ENCODE results near the gene ACOT7.

DNA sequence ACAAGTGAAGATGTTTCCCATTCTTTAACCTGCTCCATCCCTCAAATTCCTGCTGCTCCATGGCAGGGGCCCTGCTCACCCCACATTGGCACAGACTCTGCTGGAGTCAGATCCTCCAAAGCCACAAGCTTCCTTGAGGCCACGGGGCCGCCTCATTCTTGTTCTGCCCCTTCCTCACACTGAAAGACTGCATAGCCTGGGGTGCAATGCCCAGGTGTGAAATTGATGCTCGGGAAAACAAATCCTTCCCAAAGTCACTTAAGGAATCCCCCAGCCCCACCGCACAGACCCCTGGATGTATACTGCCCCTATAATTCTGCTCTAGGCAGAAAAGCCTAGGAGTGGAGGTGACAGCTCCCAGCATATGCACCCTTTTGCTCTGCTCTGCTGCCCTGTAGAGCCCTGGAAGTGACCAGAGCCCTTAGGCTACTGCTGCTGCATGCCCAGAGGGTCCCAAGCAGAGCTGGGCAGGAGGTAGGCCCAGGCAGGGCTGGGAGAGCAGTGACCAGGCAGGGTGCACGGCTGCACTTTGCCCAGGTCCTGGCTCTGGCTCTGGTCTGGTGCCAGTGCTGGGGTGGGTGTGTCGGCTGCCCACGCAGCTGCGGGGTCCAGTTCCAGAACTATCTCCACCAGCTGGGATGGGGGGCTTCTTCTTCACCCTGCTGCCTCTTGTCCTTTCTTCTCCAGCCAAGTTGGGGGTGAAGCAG lies 24.5 kb upstream of the ACOT7 start:
- TF ChIP-seq, protein P1, sequence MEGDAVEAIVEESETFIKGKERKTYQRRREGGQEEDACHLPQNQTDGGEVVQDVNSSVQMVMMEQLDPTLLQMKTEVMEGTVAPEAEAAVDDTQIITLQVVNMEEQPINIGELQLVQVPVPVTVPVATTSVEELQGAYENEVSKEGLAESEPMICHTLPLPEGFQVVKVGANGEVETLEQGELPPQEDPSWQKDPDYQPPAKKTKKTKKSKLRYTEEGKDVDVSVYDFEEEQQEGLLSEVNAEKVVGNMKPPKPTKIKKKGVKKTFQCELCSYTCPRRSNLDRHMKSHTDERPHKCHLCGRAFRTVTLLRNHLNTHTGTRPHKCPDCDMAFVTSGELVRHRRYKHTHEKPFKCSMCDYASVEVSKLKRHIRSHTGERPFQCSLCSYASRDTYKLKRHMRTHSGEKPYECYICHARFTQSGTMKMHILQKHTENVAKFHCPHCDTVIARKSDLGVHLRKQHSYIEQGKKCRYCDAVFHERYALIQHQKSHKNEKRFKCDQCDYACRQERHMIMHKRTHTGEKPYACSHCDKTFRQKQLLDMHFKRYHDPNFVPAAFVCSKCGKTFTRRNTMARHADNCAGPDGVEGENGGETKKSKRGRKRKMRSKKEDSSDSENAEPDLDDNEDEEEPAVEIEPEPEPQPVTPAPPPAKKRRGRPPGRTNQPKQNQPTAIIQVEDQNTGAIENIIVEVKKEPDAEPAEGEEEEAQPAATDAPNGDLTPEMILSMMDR (conservative IDR thresholded peaks at IDR 0.05; ENCODE audit: low read length) = no peak
- TF ChIP-seq EZH2phosphoT487 (IDR thresholded peaks at IDR 0.05; ENCODE audit: borderline replicate concordance, low read depth, low read length) = no peak

Data from OCI-LY7 (cell line).